BJ (cell line): ENCODE measurements around the gene PTPA. TPM values are rescaled to one million over a fixed set of nuclear protein-coding genes. Genes with fewer than 3 reads are reported as not detected.

Experiments
- CTCF ChIA-PET: fragments of 350-600 bp; formaldehyde crosslinking; extraction: SDS; loops from one replicate; lab custom pipeline; 2021; ENCODE audit warnings: antibody characterized with exemption, inconsistent platforms; lab: Yijun Ruan, JAX
- POLR2A ChIA-PET: fragments of 300-600 bp; sonication (Branson Sonifier 250); formaldehyde crosslinking; extraction: SDS; loops from one replicate; lab custom pipeline; 2021; ENCODE audit warnings: antibody characterized with exemption; lab: Charles Lee
- DNase-seq: peaks from one replicate; pipeline ENCODE4 v3.0.0-alpha.2; 2011; ENCODE audit warnings: low read depth
- H3K27me3 ChIP-seq: 2 replicates; pipeline ENCODE4 v1.6.0; 2011; ENCODE audit warnings: low read length; ENCODE audit not compliant: control insufficient read depth, insufficient read depth
- H3K36me3 ChIP-seq: 2 replicates; pipeline ENCODE4 v1.5.1; 2011; ENCODE audit warnings: low read length; ENCODE audit not compliant: control insufficient read depth, insufficient read depth
- H3K4me3 ChIP-seq: 2 replicates; pipeline ENCODE4 v1.5.1; 2011; ENCODE audit warnings: low read depth, mild to moderate bottlenecking, control low read depth, low read length
- polyA minus RNA-seq: library from RNA; depleted of rRNA, polyadenylated mRNA; stranded (reverse); fragments of >200 nt; gene quantifications from 2 replicates; pipeline ENCODE4 v1.2.3, GENCODE V29; 2011; rRNA and poly(A)+ RNA removed
- polyA plus RNA-seq: library from polyadenylated mRNA; depleted of rRNA; stranded (reverse); fragments of >200 nt; gene quantifications from 2 replicates; pipeline ENCODE4 v1.2.3, GENCODE V29; 2011; rRNA removed
- TF ChIP-seq, protein P1 (sequence below): IDR thresholded peaks from 2 replicates; pipeline ENCODE4 v1.5.1; 2011; ENCODE audit warnings: low read depth, mild to moderate bottlenecking, control low read depth, inconsistent platforms, low read length, moderate library complexity; ENCODE audit not compliant: insufficient read depth

PTPA gene
- polyA plus RNA-seq (171 and 251 TPM in 2 replicates), polyA minus RNA-seq (95.6 and 169 TPM in 2 replicates)

DNA sequence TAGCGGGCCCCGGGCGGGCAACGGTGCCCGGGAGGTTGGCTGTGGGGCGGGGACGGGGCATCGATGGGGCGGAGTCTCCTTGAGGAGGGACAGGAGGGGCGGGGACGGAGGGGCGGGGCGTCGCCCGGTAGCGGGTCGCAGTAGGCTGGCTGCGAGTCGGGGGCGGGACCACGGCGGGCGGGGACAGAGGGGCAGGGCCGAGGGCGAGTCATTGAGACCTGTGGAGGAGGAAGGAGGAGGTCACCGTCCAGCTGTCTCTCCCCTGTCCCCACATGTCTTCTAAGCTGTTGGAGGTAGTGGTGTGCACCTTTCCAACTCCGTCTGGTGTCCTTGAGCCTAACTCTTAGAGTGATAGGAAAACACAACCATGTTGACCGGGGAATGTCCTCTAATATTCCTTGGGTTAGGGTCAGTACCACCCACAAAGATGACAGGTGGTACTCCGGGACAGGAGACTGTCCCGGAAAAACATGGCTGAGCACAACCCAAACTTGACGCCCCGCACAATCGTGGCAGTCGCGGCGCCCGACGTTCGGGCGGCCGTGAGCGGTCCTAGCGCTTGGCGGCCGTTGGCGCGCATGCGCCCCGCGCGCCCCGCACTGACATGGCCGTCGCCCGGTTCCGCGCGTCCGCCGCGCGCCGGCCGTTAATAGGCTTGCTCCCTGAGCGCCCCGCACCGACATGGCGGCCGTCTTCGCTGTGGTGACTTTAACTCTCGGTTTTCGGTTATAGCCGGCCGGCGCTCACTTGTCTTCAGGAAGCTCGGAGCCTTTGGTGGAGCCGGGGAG is at the start of gene PTPA, which contains the start of gene CRAT:
TSS of gene PTPA (plus strand) at position 676 of the 788 bp plus-strand sequence. CDS start 186 bp downstream, outside the sequence.
TSS of gene CRAT (minus strand) at position 54 of the 788 bp plus-strand sequence. CDS start 284 bp downstream, outside the sequence.
- peak within 1 kb of the TSS; percentile 98 for H3K4me3 ChIP-seq
- no peaks in the 10 kb centered on the region for H3K27me3 ChIP-seq
- H3K36me3 ChIP-seq: peaks cover 12% of the 10 kb centered on the region
- CTCF ChIA-PET: interaction anchor here (1.6 to 2.6 kb wide), 2 partner anchors 8 to 20 kb away, joined by 5 to 6 read pairs; no protein-coding TSS in a partner anchor
- TF ChIP-seq, protein P1, sequence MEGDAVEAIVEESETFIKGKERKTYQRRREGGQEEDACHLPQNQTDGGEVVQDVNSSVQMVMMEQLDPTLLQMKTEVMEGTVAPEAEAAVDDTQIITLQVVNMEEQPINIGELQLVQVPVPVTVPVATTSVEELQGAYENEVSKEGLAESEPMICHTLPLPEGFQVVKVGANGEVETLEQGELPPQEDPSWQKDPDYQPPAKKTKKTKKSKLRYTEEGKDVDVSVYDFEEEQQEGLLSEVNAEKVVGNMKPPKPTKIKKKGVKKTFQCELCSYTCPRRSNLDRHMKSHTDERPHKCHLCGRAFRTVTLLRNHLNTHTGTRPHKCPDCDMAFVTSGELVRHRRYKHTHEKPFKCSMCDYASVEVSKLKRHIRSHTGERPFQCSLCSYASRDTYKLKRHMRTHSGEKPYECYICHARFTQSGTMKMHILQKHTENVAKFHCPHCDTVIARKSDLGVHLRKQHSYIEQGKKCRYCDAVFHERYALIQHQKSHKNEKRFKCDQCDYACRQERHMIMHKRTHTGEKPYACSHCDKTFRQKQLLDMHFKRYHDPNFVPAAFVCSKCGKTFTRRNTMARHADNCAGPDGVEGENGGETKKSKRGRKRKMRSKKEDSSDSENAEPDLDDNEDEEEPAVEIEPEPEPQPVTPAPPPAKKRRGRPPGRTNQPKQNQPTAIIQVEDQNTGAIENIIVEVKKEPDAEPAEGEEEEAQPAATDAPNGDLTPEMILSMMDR: no peak
- POLR2A ChIA-PET: no interaction called here
- DNase-seq: peak; percentile 50

DNA sequence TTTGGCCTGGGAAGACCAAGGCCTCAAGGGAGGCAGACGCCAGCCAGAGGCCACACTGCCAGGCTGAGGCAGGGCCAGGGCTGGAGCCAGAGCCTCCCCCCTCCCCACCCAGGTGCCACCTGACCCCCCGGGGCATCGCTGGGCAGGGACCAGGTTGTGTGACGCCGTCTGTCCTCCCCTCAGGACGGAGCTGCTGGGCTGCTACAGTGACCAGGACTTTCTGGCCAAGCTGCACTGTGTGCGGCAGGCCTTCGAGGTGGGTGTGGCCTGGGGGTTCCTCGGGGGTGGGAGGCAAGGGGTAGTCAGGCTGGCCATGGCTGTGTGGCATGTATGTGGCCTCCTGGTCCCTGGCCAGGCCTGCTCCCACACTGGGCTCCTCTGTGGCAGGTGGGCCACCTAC is 48.2 kb upstream of the PTPA start:
- POLR2A ChIA-PET: no interaction called here
- Histone ChIP-seq H3K27me3 (no peaks in the 10 kb centered on the region), H3K4me3 (no peak overlapping the region), H3K36me3 (peaks cover 35% of the 10 kb centered on the region)
- no peak for DNase-seq
- TF ChIP-seq, protein P1: no peak
- CTCF ChIA-PET: no interaction called here

DNA sequence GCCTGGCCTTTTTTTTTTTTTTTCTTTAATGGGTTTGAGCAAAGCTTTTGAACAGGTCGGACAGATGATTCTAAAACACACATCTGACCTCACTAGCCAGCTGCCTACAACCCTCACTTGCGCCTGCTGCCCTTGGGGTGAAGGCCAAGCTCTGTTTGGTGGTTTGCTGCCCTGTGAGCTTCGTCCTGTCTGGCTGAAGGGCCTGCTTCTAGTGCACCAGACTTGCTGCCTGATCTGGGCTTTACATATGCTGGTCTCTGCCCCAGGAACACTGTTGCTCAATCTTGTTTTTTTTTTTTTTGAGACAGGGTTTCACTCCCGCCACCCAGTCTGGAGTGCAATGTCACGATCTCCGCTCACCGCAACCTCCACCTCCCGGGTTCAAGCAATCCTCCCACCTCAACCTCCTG is 46.7 kb upstream of the PTPA start:
- no peaks in the 10 kb centered on the region for H3K27me3 ChIP-seq
- no peak for DNase-seq
- H3K36me3 ChIP-seq: peaks cover 31% of the 10 kb centered on the region
- CTCF ChIA-PET: no interaction called here
- POLR2A ChIA-PET: no interaction called here
- TF ChIP-seq, protein P1: no peak
- H3K4me3 ChIP-seq: no peak overlapping the region

- Histone ChIP-seq H3K36me3 (peaks cover 21% of the 10 kb centered on the region), H3K27me3 (no peaks in the 10 kb centered on the region), H3K4me3 (no peak overlapping the region)
- ChIA-PET POLR2A (no interaction called here), CTCF (interaction anchor here (0.5 kb wide), 1 partner anchor 17 kb away, joined by 3 read pairs; no protein-coding TSS in a partner anchor)
- no peak for DNase-seq
- TF ChIP-seq, protein P1: no peak
These were observed 43.1 kb upstream of the PTPA start for GRCh38 chr9:129068110-129068509.

- Histone ChIP-seq H3K36me3 (peaks cover 19% of the 10 kb centered on the region), H3K4me3 (no peak overlapping the region), H3K27me3 (no peaks in the 10 kb centered on the region)
- POLR2A ChIA-PET: interaction anchor here (0.6 kb wide), 1 partner anchor 38 kb away, joined by 10 read pairs; no protein-coding TSS in a partner anchor
- CTCF ChIA-PET: no interaction called here
- TF ChIP-seq, protein P1: no peak
- DNase-seq: no peak
These were observed 42.0 kb upstream of the PTPA start for GRCh38 chr9:129068990-129069861.
